KG1 (cell line): ENCODE data around the gene PGC.

Source experiments
- DNase-seq: peaks from one replicate; lab custom pipeline; 2025; lab: John Stamatoyannopoulos, UW

Gene PGC

DNA sequence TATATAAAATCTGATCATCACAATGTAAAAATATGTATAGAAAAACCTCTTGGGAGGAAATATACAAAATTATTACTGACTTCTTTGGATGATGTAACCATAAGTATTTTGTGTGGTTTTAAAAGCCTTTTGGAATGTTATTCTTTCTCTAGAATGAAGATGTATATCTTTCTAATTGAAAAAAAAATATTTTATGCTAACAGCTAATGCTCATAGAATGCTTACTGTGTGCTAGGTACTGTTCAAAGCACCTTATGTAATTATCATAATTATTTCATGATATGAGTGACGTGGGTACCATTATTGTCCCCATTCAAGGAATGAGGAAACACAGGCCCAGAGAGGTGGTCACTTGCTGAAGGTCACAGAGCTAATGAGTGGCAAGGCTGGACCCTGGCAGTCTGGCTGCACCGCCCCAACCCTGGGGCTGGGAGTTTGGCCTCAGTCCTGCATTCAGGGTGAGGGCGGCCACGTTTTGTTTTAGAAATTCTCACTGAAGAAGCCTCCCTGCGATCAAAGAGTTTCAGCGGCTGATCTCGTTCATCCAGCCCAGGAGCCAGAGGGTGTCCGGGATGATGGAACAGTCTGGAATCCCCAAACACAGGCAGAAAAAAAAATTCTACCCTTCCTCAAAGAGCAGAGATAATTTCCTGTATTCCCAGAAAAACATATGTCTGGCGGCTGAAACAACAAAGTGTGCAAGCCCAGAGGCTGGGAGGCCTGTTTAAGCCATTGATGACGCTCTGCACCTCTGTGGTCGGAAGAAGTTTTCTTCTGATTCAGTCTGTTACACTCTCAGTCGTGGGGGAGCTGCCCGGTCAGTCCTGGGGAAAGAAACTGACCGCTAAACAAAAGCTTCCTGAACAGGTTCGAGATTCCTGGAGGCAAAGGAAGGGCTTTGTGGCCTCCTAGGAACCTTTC, 49.1 kb downstream of the PGC start:
- DNase-seq: no peak

DNA sequence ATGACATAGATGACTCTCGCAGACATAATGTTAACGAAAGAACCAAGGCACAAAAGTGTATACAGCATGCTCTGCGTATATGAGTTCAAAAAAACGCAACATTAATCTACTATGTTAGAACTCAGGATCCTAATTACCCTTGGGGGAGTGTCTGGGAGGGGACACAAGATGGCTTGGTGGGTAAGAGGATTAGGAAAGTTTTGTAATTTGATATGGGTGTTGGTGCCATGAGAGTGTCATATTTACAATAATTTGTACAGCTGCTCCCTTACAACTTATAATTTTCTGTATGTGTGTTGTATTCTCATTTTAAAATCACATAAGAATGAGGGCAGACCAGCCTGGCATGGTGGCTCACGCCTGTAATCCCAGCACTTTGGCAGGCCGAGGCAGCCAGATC, 50.4 kb downstream of the PGC start:
- DNase-seq: no peak

DNA sequence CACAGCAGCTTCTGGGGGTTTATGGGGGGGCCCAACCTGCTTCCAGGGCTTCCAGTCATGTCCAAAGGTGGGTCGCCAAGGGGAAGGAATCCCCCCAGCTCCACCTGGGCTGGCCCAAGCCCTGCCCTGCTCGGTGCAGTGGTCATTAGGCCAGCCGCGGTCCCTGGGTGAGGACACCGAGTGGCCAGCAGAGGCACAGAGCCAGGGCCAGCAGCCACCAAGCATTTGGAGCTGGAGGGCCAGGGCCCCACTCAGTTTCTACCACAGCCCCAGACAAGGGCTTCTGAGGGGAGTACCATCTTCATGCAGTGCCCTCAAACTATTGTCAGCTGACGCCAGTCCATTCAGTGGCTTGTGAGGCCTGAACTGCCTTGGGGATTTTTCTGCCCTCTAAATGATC, 51.4 kb downstream of the PGC start:
- no peak for DNase-seq

DNA sequence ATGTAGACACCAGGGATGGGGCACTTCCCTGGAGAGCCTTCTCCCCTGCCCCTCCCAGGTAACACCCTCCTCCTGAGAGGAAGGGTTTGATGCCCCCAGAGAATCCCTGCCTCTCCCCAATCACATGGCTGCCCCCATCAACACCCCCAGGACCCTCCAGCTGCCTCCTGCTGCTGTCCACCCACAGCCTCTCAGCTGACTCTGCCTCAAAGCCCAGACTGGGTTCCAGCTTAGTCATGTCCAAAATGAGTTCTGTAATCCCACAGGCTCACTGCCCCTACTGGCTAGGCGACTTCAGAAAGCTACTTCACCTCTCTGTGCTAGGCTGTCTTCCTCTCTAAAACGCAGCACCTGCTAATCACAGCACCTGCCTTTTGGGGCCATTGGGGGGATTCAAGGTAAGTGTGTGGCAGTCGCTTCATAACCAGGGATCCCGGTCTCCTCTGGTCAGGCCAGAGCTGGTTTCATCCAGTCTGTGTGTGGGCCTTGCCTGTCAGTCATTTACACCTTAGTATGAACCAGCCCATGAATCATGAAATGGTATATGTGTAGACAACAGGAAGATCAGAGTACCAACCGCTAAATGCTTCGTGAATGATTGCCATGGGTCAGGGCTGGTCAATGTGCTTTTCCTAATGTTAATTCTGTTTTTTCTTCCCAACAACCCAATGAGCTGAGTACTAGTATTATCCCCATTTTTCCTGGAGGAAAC, 52.2 kb downstream of the PGC start:
- DNase-seq: no peak

DNA sequence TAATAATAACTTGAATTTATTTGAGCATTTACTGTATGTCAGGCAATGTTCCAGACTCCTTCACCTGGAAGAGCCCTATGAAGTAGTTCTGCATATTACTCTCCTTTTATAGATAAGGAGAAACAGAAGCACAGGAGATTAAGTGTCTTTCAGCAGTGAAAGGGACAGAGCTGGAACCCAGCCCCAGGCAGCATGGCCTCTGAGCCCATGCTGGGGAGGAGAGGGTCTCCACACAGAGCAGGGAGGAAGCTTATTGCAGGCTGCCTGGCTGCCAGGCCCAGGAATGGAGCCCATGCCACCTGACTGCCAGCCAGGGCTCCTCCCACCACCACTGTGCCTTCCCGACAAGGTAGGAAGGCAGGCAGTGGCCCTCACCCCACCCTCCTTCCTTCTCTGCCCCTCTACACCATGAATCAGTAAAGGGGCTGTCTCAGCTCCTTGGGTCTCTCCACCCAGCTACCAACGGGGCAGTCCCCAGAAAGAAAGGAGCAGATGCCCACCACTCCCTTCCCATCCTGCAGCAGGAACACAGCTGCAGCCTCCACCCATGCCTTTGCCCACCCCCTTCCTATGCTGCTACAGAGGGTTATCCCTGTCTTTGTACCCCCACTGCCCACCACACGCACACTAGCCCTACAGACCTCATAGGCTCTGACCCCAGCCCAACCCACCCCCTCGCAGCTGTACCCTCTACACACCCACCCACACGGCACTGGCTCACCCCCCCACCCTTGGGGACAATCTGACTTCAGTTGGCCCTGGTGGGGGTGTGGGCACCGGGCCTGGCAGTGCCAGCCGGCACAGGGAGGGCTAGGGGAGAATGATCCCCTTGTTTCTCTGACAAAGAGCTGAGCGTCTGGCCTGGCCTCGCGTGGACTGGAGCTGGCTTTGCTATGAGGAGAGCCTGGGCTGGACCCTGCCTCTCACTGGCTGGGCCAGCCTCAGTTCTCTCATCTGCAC, 53.6 kb downstream of the PGC start:
- no peak for DNase-seq

DNA sequence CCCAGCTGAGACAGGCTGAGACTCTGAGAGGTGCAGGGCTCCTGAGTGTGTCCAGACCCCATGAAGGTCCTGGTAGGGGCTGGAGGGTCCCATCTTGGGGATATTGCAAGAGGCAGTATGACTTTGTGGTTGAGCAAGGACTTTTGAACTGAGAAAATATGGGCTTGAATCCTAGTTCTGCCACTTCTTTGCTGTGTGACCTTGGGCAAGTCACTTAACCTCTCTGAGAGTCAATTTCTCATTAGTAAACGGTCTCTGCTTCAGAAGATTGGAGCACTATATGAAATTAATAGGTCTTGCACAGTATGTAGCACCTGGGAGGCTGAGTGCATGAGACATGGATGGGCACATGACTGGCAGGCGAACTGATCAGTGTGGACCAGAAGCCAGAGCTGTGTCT, 54.5 kb downstream of the PGC start:
- no peak for DNase-seq

DNA sequence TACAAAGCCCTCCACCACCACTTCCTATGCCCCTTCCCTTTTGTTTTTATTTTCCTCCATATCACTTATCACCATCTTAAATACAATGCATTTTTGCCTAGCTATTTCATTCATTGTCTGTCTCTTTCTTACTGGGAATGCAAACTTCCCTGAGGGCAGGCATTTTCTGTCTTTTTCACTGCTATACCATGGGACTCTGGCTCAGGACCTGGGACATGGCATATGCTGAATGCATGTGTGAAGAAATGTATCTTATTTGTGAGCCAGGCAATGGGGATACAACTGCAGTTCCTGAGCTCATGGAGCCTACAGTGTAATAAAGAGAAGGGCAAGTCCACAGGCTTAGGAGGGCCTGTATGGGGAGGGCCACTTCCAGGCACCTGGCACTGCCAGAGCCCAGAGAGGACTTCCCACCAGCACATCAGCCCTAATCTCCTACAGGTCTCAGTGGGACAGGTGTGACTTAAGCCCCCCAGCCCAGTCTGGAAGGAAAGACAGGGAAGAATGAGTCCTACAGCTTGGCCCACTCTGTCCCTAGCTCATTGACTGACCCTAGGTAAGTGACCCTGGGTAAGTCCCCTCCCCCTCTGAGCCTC, 55.0 kb downstream of the PGC start:
- no peak for DNase-seq

DNA sequence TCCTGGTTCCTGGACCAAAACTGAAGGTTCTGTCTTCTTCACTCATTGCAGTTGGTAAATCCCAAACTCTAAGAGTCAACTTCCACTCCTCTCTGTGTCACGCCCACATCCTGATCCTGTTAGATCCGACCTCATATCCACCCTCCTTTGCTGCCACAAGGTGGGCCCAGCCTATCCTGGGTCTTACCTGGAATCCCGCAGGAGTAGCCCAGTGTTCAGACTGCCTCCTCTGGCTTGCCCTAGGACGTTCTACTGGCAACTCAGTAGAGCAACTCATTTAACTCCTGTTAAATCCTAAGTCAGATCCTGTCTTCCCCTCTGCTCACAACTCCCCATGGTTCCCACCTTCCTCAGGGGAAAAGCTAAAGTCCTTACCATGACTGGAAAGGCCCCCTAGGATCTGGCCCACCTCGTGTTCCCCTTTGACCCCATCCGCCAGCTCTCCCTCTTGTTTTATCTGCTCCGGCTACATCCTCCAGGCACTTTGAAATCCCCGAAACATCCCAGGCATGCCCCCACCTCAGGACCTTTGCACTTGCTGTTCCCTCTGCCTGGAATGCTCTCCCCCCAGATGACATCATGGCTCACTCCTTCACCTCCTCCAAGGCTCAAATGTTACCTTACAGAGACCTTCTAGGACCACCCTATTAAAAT, 55.6 kb downstream of the PGC start:
- DNase-seq: no peak

DNA sequence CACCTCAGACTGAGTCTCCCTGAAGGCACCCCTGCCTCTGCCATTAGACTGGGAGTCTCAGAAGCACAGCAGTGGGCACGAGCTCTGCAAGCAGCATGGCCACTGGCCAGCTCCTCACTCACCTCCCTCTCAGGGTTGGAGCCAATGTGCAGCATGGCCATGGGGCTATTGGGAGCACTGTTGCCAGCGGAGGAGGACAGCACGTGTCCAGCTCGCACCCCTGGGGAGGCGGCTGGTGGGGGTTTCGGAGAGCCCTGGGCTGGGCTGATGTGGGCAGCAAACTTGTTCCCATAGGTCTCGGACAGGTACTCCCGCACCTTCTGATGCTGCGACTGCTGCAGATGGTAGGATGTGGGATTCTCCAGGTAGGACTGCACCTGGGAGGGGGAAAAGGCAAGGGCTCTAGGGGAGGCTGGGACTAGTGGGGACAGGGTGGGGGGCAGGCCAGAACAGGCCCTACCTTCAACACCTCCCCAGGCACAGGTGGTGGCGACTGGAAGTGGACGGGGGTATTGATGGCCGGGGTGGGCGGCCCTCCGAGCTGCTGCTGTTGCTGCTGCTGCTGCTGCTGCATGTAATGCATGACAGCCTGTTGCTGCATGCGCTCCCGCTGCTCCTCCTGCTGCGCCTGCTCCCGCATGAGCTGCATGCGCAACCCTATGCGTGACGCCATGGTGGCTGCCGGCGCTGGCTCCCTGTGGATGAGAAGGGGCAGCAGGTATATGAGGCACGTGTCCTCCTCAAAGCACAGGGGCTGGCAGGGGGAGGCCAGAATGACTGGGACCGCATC, 56.5 kb downstream of the PGC start:
- no peak for DNase-seq

DNA sequence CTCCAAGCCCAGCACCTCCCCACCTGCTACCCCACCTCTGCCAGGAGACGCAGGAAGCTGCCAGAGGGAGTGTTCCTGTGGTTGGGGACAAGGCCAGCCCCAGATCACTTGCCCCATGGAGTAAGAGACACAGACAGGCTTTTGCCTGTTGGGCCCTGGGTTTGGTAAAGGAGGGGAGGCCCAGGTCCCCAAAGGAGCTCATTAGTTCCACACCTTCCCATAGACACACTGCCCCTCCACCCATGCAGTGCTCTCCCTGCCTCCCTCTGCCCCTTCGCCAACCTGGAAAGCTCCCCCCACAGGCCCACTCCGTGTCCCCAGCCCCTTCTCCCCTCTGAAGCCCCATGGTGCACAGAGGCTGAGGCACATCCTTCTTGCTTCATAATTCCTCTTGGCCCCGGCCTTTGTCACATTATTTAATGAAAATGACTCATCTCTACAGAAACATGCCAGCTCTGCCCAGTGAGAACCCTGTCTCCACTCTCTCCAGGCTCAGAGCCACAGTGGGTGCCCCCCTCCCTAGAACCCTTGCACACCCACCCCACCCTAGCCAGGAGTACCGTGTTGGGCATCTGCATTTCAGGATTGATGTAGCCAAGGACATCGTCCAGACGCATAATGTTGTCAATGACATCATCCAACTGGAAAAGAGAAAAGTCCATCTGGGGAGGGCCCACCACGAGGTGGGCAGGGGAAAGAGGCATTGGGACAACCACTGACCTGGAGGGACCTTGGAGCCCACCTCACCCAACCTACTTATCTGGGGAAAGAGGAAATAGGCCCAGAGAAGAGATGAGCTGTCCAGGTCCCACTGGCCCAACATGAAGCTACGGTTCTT, 57.8 kb downstream of the PGC start:
- DNase-seq: no peak

DNA sequence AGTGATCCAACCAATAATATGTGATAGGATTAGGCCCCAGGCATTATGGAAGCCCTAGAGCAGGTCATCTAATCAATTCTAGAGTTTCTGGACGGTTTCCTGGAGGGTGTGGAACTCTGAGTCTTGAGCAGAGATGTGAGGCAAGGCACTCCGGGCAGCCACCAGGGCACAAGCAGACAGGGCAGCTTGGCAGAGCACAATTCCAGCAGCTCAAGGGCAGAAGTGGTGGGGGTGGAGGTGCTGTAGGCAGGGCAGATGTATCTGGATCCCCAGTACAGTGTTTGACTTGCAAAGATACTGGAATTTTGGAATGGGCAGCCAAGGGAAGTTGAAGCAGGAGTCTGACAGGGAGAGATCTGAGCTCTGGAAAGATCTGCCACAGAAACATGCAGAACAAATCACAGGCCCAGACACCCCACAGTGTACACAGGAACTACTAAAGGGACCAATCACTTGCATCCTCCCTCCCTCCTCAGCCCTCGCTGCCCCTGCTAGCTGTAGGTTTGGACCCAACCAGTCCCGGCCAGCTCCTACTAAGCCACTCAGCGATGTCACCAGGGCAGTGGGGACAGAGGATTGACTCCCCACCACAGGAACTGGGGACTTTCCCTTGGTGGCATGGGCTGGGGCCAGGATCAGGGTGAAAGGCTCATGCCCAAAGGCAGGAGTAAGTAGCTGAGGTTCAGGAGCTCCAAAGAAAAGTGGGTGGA, 58.8 kb downstream of the PGC start:
- DNase-seq: no peak

DNA sequence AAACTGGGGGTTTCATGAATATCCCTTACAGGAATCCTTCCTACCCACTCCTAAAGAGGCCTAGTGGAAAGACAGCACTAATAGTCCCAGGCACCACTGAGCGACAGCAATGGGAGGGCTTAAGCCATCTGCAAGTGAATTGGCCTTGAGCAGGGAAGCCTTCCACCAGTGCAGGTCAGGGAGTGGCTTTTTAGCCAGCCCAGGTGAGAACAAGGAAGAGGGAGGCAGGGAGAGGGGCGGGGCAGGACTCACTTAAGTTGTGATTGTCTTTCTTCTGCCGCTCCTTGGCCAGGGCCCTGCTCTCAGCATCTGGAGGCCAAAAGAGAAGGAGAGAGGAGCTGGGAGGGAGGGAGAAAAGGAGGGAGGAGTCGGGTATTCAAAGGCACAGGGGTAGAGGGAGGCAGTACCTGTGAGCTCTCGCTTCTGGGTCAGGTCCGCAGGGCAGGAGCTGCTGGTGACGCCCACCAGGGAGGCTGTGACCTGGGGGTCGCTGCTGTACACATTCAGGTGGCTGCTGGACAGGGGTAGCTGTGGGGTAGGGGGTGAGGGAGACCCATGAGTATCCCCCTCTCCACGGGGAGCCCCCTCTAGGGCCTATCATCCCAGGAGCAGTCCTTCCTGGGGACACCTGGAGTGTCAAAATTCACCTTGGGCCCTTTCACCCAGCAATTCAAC, 59.6 kb downstream of the PGC start:
- DNase-seq: no peak
